Measurements from ENCODE around the gene BEGAIN. TPM values are rescaled to one million over a fixed set of nuclear protein-coding genes. Genes with fewer than 3 reads are reported as not detected.
"Not testable (repeated sequence)": the region's sequence is repeated elsewhere in the genome, so short reads cannot be mapped to it uniquely, and the experiment has no call there.

Gene BEGAIN
- total and polyA plus RNA-seq, 7 donors, result 0.08 to 1.0 (median 0.48) TPM; not detected in 1

- DNase-seq, result no peak
- intact Hi-C loops (cut with DNase I), result no loop called here
- no peak for TF ChIP-seq CTCF (IDR thresholded peaks at IDR 0.05)
- 51 to 76% (median 65%) methylated on average over 8 of the region's 8 CpGs for WGBS, 3 donors
- H3K36me3 ChIP-seq (ENCODE audit: insufficient read depth in 1 of 2, low read depth in 1 of 2), result peaks cover 4 to 7% of the 10 kb centered on the region in 2 donors
- H3K9me3 ChIP-seq, result no peaks in the 10 kb centered on the region
- H3K27ac ChIP-seq, result no peak overlapping the region
- H3K27me3 ChIP-seq (ENCODE audit: insufficient read depth in 3 of 3, low read length in 2 of 3), result no peaks in the 10 kb centered on the region
- H3K4me3 ChIP-seq, result no peak overlapping the region
- no peaks in the 10 kb centered on the region for H3K4me1 ChIP-seq
- ATAC-seq, result no peak
These were observed 63.4 kb downstream of the BEGAIN start for GRCh38 chr14:100523843-100524169.

- Histone ChIP-seq H3K9me3 (no peaks in the 10 kb centered on the region), H3K4me1 (no peaks in the 10 kb centered on the region), H3K27me3 (ENCODE audit: insufficient read depth in 3 of 3, low read length in 2 of 3) (no peaks in the 10 kb centered on the region), H3K4me3 (no peak overlapping the region), H3K27ac (no peak overlapping the region), H3K36me3 (ENCODE audit: insufficient read depth in 1 of 2, low read depth in 1 of 2) (peaks cover 4 to 7% of the 10 kb centered on the region in 2 donors)
- 77 to 79% (median 78%) methylated on average over 13 of the region's 13 CpGs for WGBS, 3 donors
- intact Hi-C loops (cut with DNase I), result no loop called here
- DNase-seq (no peak), ATAC-seq (no peak)
- no peak for TF ChIP-seq CTCF (IDR thresholded peaks at IDR 0.05)
These were observed 63.9 kb downstream of the BEGAIN start for GRCh38 chr14:100523131-100523842.

GRCh38 chr14:100522616-100523099, 64.6 kb downstream of the BEGAIN start:
- intact Hi-C loops (cut with DNase I), result no loop called here
- Histone ChIP-seq H3K4me1 (no peaks in the 10 kb centered on the region), H3K36me3 (ENCODE audit: insufficient read depth in 1 of 2, low read depth in 1 of 2) (peaks cover 4 to 7% of the 10 kb centered on the region in 2 donors), H3K27ac (no peak overlapping the region), H3K9me3 (no peaks in the 10 kb centered on the region), H3K4me3 (no peak overlapping the region), H3K27me3 (ENCODE audit: insufficient read depth in 3 of 3, low read length in 2 of 3) (no peaks in the 10 kb centered on the region)
- WGBS, 3 donors, result 46 to 52% (median 48%) methylated on average over 6 of the region's 6 CpGs
- no peak for TF ChIP-seq CTCF (IDR thresholded peaks at IDR 0.05)
- ATAC-seq (no peak), DNase-seq (no peak)

GRCh38 chr14:100506053-100506452, 81.2 kb downstream of the BEGAIN start:
- ATAC-seq; DNase-seq; intact Hi-C loops (cut with DNase I); H3K4me1 ChIP-seq; H3K36me3 ChIP-seq (ENCODE audit: insufficient read depth in 1 of 2, low read depth in 1 of 2); H3K27me3 ChIP-seq (ENCODE audit: insufficient read depth in 3 of 3, low read length in 2 of 3); H3K4me3 ChIP-seq; H3K27ac ChIP-seq: not testable (repeated sequence)
- WGBS, 3 donors, result 82 to 91% (median 88%) methylated on average over 3 of the region's 3 CpGs
- H3K9me3 ChIP-seq, result peaks cover 19% of the 10 kb centered on the region

- Histone ChIP-seq H3K27ac (no peak overlapping the region), H3K4me3 (no peak overlapping the region), H3K9me3 (peaks cover 19% of the 10 kb centered on the region), H3K36me3 (ENCODE audit: insufficient read depth in 1 of 2, low read depth in 1 of 2) (no peaks in the 10 kb centered on the region), H3K4me1 (no peaks in the 10 kb centered on the region), H3K27me3 (ENCODE audit: insufficient read depth in 3 of 3, low read length in 2 of 3) (no peaks in the 10 kb centered on the region)
- intact Hi-C loops (cut with DNase I), result no loop called here
- DNase-seq, result no peak
- ATAC-seq, result no peak
- WGBS, 3 donors, result 88 to 89% (median 89%) methylated on average over 3 of the region's 3 CpGs
- TF ChIP-seq CTCF (IDR thresholded peaks at IDR 0.05), result no peak
These were observed 82.7 kb downstream of the BEGAIN start for GRCh38 chr14:100504372-100505078.

Data from psoas muscle (tissue), 8 donors.